Cardiac muscle cell (in vitro differentiated cells and primary cell): Measurements from ENCODE around the gene PSD. TPM values are rescaled to one million over a fixed set of nuclear protein-coding genes. Genes with fewer than 3 reads are reported as not detected.

ENCODE experiments used
- DNase-seq, 2 donors: peaks; one replicate each; pipeline versions ENCODE4 v3.0.0 to v3.0.0-alpha.2; 2010 to 2017; ENCODE audit warnings: low read depth in 1 of 2, low spot score in 1 of 2
- H3K27ac ChIP-seq: fragments of 200-600 bp; sonication (generic); 2 replicates; pipeline ENCODE4 v1.5.1; 2016
- H3K27me3 ChIP-seq: fragments of 200-600 bp; sonication (generic); 2 replicates; pipeline ENCODE4 v1.6.0; 2016; ENCODE audit warnings: control low read depth
- H3K36me3 ChIP-seq: fragments of 200-600 bp; sonication (generic); 2 replicates; pipeline ENCODE4 v1.5.1; 2016; ENCODE audit warnings: control low read depth
- H3K4me1 ChIP-seq: fragments of 200-600 bp; sonication (generic); 2 replicates; pipeline ENCODE4 v1.8.1; 2017; ENCODE audit warnings: low read depth, mild to moderate bottlenecking, mixed run types
- H3K4me3 ChIP-seq: fragments of 200-600 bp; sonication (generic); 2 replicates; pipeline ENCODE4 v1.5.1; 2016; ENCODE audit warnings: mild to moderate bottlenecking
- H3K9me3 ChIP-seq: fragments of 200-600 bp; sonication (generic); 2 replicates; pipeline ENCODE4 v1.5.1; 2017; ENCODE audit warnings: low read depth, mild to moderate bottlenecking, control low read depth
- polyA plus RNA-seq: library from polyadenylated mRNA; unstranded; fragments of >200 nt; fragmentation: Nextera tagmentation; extraction: Ambion mirVana; gene quantifications from 2 replicates; pipeline ENCODE4 v1.2.1, GENCODE V29; 2016
- total RNA-seq: library from RNA; depleted of rRNA; stranded (reverse); fragments of >200 nt; gene quantifications from 2 replicates; pipeline ENCODE4 v1.2.3, GENCODE V29; 2016
- TF ChIP-seq, protein P1 (sequence below): IDR thresholded peaks from 2 replicates; pipeline ENCODE4 v1.5.1; 2012; ENCODE audit warnings: low read depth, mild to moderate bottlenecking, low read length

PSD gene
- total and polyA plus RNA-seq, 2 experiments from 2014 or later: 13.2 to 24.7 TPM

DNA sequence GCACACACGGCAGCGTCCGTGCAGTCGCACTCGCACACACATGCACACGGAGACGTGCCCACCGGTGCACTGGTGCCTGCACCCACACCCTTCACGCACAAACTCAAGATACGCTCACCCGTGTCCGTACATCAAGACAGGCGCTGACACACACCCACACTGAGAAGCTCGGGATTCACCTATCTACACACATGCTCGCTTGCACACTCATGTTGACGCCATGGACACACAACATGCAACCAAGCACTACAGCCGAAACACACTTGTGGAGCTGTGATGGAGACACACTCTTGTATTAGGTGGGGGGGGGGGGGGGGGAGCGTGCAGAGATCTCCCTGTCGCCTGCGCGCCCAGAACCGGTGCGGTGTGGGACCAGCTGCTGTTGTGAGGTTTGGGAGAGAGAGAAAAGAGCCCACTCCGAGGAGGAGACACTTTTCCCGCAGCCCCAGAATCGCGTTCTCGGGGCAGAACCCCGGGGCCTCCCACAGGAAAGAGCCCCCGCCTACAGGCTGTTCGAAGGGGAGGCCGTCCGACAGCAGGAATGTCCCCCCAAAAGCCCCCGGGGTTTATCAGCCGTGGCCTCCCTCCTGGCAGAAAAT lies 23.7 kb downstream of the PSD start:
- TF ChIP-seq, protein P1, sequence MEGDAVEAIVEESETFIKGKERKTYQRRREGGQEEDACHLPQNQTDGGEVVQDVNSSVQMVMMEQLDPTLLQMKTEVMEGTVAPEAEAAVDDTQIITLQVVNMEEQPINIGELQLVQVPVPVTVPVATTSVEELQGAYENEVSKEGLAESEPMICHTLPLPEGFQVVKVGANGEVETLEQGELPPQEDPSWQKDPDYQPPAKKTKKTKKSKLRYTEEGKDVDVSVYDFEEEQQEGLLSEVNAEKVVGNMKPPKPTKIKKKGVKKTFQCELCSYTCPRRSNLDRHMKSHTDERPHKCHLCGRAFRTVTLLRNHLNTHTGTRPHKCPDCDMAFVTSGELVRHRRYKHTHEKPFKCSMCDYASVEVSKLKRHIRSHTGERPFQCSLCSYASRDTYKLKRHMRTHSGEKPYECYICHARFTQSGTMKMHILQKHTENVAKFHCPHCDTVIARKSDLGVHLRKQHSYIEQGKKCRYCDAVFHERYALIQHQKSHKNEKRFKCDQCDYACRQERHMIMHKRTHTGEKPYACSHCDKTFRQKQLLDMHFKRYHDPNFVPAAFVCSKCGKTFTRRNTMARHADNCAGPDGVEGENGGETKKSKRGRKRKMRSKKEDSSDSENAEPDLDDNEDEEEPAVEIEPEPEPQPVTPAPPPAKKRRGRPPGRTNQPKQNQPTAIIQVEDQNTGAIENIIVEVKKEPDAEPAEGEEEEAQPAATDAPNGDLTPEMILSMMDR: no peak
- H3K36me3 ChIP-seq: no peaks in the 10 kb centered on the region
- peak; percentile 21 to 52 for DNase-seq
- no peak overlapping the region for H3K27ac ChIP-seq
- H3K4me1 ChIP-seq: peaks cover 2% of the 10 kb centered on the region
- H3K4me3 ChIP-seq: peak overlapping the region; percentile 75
- peaks cover 22% of the 10 kb centered on the region for H3K27me3 ChIP-seq
- no peaks in the 10 kb centered on the region for H3K9me3 ChIP-seq

GRCh38 chr10:102394079-102394800 lies 24.3 kb downstream of the PSD start:
- DNase-seq: peak; percentile 95 to 96
- H3K27ac ChIP-seq: no peak overlapping the region
- H3K4me1 ChIP-seq: no peaks in the 10 kb centered on the region
- TF ChIP-seq, protein P1: no peak
- H3K9me3 ChIP-seq: no peaks in the 10 kb centered on the region
- no peaks in the 10 kb centered on the region for H3K36me3 ChIP-seq
- peaks cover 22% of the 10 kb centered on the region for H3K27me3 ChIP-seq
- H3K4me3 ChIP-seq: peak overlapping the region; percentile 75

- Histone ChIP-seq H3K9me3 (no peaks in the 10 kb centered on the region), H3K4me1 (no peaks in the 10 kb centered on the region), H3K27me3 (peaks cover 24% of the 10 kb centered on the region), H3K36me3 (no peaks in the 10 kb centered on the region), H3K27ac (no peak overlapping the region), H3K4me3 (peak overlapping the region; percentile 75)
- TF ChIP-seq, protein P1: peak; percentile 88
- DNase-seq: no peak
Measured at GRCh38 chr10:102393411-102394078, 25.0 kb downstream of the PSD start.

DNA sequence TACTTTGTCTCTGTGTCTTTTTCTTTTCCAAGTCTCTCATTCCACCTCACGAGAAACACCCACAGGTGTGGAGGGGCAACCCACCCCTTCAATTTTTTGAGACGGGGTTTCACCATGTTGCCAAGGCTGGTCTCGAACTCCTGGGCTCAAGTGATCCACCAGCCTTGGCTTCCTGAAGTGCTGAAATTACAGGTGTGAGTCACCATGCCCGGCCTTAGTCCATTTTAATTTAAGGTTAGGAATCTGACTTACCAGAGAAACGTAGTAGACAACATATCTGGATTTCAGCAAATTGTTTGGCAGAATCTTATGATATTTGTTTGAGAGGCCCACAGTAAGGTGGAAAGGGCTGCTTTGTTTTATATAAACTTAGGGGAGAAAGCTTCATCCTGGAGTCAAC lies 26.3 kb downstream of the PSD start:
- no peaks in the 10 kb centered on the region for H3K36me3 ChIP-seq
- no peak overlapping the region for H3K27ac ChIP-seq
- TF ChIP-seq, protein P1: no peak
- no peaks in the 10 kb centered on the region for H3K4me1 ChIP-seq
- peaks cover 24% of the 10 kb centered on the region for H3K27me3 ChIP-seq
- H3K9me3 ChIP-seq: no peaks in the 10 kb centered on the region
- no peak overlapping the region for H3K4me3 ChIP-seq
- DNase-seq: no peak

DNA sequence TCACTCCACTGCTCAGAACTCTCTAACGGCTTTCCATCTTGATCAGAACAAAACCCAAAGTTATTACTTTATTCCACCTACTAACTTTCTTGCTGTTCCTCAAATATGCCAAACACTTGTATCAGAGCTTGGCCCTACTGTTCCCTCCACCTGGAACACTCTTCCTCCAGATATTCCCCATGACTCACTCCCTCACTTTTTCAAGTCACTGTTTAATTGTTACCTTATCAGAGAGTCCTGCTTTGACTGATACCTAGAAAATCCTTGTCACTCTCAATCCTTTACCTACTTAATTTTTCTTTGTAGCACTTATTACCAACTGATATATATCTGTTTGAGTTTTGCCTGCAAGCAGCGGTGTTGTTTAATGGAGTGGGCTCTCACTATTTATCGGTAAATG lies 28.7 kb downstream of the PSD start:
- Histone ChIP-seq H3K27me3 (peaks cover 24% of the 10 kb centered on the region), H3K4me3 (no peak overlapping the region), H3K36me3 (no peaks in the 10 kb centered on the region), H3K4me1 (no peaks in the 10 kb centered on the region), H3K9me3 (no peaks in the 10 kb centered on the region), H3K27ac (no peak overlapping the region)
- DNase-seq: no peak
- TF ChIP-seq, protein P1: no peak
